ENCODE data around the gene DCTN1.

DCTN1 gene

DNA sequence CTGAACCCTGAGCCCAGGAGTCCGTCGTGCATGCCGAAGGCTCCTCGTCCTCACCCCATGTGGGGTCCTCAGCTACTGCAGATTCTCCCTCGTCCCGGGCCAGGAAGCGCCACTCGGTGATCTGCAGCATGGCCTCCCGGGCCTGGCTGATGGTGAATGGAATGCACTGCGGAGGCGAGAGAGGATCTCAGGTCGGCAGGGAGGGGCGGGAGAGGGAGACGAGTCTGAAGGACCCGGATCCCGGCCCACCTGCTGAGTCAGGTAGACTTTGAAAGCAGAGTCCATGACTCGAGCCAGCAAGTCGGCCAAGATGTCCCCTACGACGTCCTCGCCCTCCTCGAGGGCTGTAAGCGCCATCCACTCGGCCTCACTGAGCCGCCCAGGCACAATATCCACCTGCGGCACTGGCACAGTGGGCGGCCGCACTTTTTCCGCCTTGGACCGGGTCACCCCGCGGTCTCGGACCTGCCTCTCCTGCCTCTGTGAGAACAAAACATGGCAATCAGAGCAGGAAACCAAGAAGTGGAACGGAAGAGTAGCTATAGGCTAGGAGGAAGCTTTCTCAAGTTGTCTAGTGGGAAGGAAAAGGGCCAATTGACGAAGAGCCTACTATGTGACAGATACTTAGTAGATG, 35.8 kb upstream of the DCTN1 start:
- Histone ChIP-seq H3K36me3 (ENCODE audit: insufficient read depth, low read length) (no peaks in the 10 kb centered on the region), H3K4me1 (ENCODE audit: insufficient read depth, low read length, poor library complexity, severe bottlenecking) (peaks cover 9% of the 10 kb centered on the region), H3K9ac (ENCODE audit: low read depth, low read length, poor library complexity, severe bottlenecking) (no peak overlapping the region), H2AFZ (ENCODE audit: low read length) (no peak overlapping the region), H3F3A (ENCODE audit: low read depth) (no peaks in the 10 kb centered on the region), H3K9me3 (ENCODE audit: insufficient read depth, low read depth, low read length) (no peaks in the 10 kb centered on the region), H3K9me2 (replicated peaks; ENCODE audit: low read depth, low read length) (no peaks in the 10 kb centered on the region), H3K4me2 (ENCODE audit: low read depth, low read length, poor library complexity, severe bottlenecking) (no peak overlapping the region), H4K20me1 (ENCODE audit: insufficient read depth, low read length, poor library complexity, severe bottlenecking) (no peaks in the 10 kb centered on the region), H3K79me2 (ENCODE audit: insufficient read depth, low read length) (no peaks in the 10 kb centered on the region), H3K27me3 (ENCODE audit: insufficient read depth, low read length, poor library complexity, severe bottlenecking) (no peaks in the 10 kb centered on the region), H3K4me3 (ENCODE audit: low read length, poor library complexity, severe bottlenecking) (no peak overlapping the region)
- TF ChIP-seq CTCF (conservative IDR thresholded peaks at IDR 0.05; ENCODE audit: low read length) (no peak), EZH2phosphoT487 (IDR thresholded peaks at IDR 0.05; ENCODE audit: borderline replicate concordance) (no peak)

DNA sequence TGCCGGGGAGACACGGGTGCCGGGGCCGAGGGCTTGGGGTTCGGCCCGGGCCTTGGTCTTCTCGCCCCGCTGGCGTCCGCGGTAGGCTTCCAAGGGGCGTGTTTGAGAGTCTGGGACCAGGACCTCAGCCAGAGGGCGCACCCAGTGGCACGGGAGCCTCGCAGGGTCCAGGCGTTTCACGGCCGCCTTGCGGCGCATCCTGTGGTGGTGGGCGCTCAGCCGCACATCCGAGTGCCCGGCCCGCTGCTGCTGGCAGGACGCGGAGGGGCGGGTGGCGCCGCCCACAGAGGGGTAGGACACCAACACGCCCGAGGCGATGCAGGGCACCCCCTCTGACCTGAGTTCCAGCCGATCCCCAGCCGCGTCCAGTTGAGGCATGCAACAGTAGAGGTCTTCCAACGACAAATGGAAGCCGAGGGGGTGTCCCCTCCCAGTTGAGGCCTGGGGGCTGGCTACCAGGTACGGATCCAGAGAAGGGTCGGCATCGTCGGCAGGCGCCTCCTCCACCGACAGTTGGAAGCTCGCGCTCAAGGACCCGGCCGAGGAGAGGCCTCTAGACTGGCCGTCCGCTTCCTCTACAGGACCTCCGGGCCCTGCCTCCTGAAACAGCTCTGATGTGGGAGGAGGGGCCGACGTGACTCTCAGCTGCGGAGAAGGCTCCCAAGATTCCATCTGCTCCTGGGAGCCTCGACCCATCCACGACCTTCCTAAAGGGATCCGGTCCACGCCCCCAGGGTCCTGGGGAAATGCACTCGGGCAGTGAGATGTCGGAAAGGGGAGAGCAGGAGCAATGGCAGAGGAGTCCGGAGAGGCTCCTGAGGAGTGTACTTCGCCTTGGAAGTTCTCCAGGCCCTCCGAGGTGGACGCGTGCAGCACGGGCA, 35.0 kb upstream of the DCTN1 start:
- Histone ChIP-seq H3K9ac (ENCODE audit: low read depth, low read length, poor library complexity, severe bottlenecking) (no peak overlapping the region), H3K79me2 (ENCODE audit: insufficient read depth, low read length) (no peaks in the 10 kb centered on the region), H3K4me1 (ENCODE audit: insufficient read depth, low read length, poor library complexity, severe bottlenecking) (peaks cover 3% of the 10 kb centered on the region), H3F3A (ENCODE audit: low read depth) (no peaks in the 10 kb centered on the region), H3K4me3 (ENCODE audit: low read length, poor library complexity, severe bottlenecking) (no peak overlapping the region), H3K36me3 (ENCODE audit: insufficient read depth, low read length) (no peaks in the 10 kb centered on the region), H3K9me3 (ENCODE audit: insufficient read depth, low read depth, low read length) (no peaks in the 10 kb centered on the region), H4K20me1 (ENCODE audit: insufficient read depth, low read length, poor library complexity, severe bottlenecking) (no peaks in the 10 kb centered on the region), H3K9me2 (replicated peaks; ENCODE audit: low read depth, low read length) (no peaks in the 10 kb centered on the region), H3K4me2 (ENCODE audit: low read depth, low read length, poor library complexity, severe bottlenecking) (no peak overlapping the region), H2AFZ (ENCODE audit: low read length) (no peak overlapping the region), H3K27me3 (ENCODE audit: insufficient read depth, low read length, poor library complexity, severe bottlenecking) (no peaks in the 10 kb centered on the region)
- TF ChIP-seq CTCF (conservative IDR thresholded peaks at IDR 0.05; ENCODE audit: low read length), result no peak
- TF ChIP-seq EZH2phosphoT487 (IDR thresholded peaks at IDR 0.05; ENCODE audit: borderline replicate concordance), result no peak

DNA sequence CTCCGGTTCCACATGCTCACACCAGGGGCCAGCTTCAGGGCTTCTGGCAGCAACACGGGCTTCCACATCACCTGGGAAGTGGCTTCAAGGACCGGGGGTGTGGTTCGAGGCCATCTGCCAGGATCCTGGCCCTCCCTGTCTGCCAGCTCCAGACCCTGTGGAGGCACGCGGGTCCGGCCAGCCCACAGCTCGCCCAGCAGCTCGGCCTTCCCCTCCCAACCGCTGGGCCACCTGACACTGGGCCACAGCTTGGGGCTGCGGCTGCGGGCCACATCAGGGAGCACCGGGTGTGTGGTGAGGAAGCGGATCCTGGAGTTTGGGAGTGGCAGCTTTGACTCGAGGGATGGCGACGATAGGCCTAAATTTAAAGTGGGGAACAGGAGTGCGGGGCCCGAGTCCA, 34.3 kb upstream of the DCTN1 start:
- H3K4me2 ChIP-seq (ENCODE audit: low read depth, low read length, poor library complexity, severe bottlenecking), result no peak overlapping the region
- H3K9me2 ChIP-seq (replicated peaks; ENCODE audit: low read depth, low read length), result no peaks in the 10 kb centered on the region
- no peaks in the 10 kb centered on the region for H3K9me3 ChIP-seq (ENCODE audit: insufficient read depth, low read depth, low read length)
- H3K9ac ChIP-seq (ENCODE audit: low read depth, low read length, poor library complexity, severe bottlenecking), result no peak overlapping the region
- no peaks in the 10 kb centered on the region for H3F3A ChIP-seq (ENCODE audit: low read depth)
- H4K20me1 ChIP-seq (ENCODE audit: insufficient read depth, low read length, poor library complexity, severe bottlenecking), result no peaks in the 10 kb centered on the region
- no peaks in the 10 kb centered on the region for H3K27me3 ChIP-seq (ENCODE audit: insufficient read depth, low read length, poor library complexity, severe bottlenecking)
- H2AFZ ChIP-seq (ENCODE audit: low read length), result no peak overlapping the region
- H3K36me3 ChIP-seq (ENCODE audit: insufficient read depth, low read length), result no peaks in the 10 kb centered on the region
- no peaks in the 10 kb centered on the region for H3K4me1 ChIP-seq (ENCODE audit: insufficient read depth, low read length, poor library complexity, severe bottlenecking)
- TF ChIP-seq CTCF (conservative IDR thresholded peaks at IDR 0.05; ENCODE audit: low read length), result no peak
- TF ChIP-seq EZH2phosphoT487 (IDR thresholded peaks at IDR 0.05; ENCODE audit: borderline replicate concordance), result no peak
- H3K79me2 ChIP-seq (ENCODE audit: insufficient read depth, low read length), result no peaks in the 10 kb centered on the region
- no peak overlapping the region for H3K4me3 ChIP-seq (ENCODE audit: low read length, poor library complexity, severe bottlenecking)

All from Loucy (cell line).